HG02973 (cell line): ENCODE measurements around the gene C1QTNF5.
A peak's percentile ranks its signal among the peaks of the same experiment; 100 is the strongest.
"Not testable (repeated sequence)": the region's sequence is repeated elsewhere in the genome, so short reads cannot be mapped to it uniquely, and the experiment has no call there.

ENCODE experiments used
- ATAC-seq: cut with Tn5 transposase; IDR thresholded peaks from one replicate; pipeline ENCODE4 v1.9.1; 2021; ENCODE audit warnings: moderate library complexity; ENCODE audit not compliant: unreplicated experiment

Gene C1QTNF5, protein sequence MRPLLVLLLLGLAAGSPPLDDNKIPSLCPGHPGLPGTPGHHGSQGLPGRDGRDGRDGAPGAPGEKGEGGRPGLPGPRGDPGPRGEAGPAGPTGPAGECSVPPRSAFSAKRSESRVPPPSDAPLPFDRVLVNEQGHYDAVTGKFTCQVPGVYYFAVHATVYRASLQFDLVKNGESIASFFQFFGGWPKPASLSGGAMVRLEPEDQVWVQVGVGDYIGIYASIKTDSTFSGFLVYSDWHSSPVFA

GRCh38 chr11:119340335-119341221 is at the start of gene C1QTNF5:
C1QTNF5 (minus strand) TSS chr11:119340883; CDS start chr11:119340397, 486 bp downstream.
- no peak for ATAC-seq

DNA sequence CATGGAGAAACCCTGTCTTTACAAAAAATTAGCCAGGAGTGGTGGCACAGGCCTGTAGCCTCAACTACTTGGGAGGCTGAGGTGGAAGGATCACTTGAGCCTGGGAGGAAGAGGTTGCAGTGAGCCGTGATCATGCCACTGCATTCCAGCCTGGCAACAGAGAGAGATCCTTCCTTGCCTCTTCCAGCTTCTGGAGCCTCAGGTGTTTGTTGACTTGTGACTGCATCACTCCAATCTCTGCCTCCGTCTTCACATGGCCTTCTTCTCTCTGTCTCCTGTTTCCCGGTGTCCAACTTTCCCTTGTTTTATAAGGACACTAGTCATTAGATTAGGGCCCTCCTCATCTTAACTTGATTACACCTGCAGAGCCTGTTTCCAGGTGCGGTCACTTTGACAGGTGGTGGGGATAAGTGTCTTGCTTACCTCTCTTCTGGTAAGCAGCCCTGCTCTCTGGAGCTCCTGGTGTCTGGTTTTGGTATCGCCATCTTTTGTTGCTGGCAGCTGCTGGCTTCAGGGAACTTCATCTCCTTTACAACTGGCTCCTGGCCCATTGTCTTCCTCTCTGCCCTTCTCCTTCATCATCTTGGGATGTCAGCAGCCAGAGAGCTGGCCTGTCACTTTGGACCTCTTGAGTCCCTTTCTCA is 49.0 kb upstream of the C1QTNF5 start:
- ATAC-seq = no peak

DNA sequence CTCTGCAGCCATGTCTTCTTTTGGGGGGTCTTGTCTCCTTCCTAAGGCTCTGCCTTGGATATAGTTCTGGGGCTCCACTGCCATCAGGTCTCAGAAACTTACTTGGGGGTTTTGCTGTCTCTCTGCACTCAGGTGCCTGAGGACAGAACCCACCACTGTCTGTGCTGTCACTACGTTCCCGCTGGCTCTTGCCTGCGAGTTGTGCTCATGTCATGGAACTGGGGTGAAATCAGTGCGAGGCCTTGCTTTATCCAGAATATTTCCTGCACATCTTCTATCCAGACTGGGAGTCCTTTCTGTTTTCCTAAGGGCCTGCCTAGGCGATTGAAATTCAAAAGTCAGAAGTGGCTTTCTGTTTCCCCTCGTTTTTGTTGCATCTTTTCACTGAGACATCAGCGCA is 47.4 kb upstream of the C1QTNF5 start:
- ATAC-seq = no peak

- no peak for ATAC-seq
Measured at GRCh38 chr11:119384332-119384731, 43.6 kb upstream of the C1QTNF5 start.

- not testable (repeated sequence) for ATAC-seq
Measured at GRCh38 chr11:119382513-119382912, 41.8 kb upstream of the C1QTNF5 start.

DNA sequence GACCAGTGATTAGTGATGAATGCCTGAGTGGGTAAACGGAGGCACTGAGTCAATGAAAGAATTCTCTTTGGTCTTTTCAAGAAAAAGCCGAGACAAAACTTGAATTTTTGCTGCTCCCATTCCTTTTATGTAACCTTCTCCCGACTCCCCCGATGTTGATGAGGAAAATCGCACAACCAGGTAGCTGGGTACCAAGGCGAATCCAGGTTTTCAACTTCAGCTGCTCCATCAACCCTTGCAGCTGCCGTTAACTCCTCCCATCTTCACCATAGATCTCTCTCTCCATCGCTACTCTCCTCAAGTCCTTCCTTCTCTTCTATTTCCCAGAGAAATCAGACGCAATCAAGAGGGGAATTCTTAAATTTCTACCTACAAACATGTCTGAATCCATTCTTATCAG is 41.4 kb upstream of the C1QTNF5 start:
- ATAC-seq = no peak

GRCh38 chr11:119381181-119381988 is 40.7 kb upstream of the C1QTNF5 start, which contains the start of gene USP2:
USP2 (minus strand) TSS chr11:119381690; CDS start chr11:119373480, 8,210 bp downstream.
- peak; percentile 97 for ATAC-seq

- ATAC-seq = no peak
Measured at GRCh38 chr11:119380827-119381180, 40.1 kb upstream of the C1QTNF5 start.

DNA sequence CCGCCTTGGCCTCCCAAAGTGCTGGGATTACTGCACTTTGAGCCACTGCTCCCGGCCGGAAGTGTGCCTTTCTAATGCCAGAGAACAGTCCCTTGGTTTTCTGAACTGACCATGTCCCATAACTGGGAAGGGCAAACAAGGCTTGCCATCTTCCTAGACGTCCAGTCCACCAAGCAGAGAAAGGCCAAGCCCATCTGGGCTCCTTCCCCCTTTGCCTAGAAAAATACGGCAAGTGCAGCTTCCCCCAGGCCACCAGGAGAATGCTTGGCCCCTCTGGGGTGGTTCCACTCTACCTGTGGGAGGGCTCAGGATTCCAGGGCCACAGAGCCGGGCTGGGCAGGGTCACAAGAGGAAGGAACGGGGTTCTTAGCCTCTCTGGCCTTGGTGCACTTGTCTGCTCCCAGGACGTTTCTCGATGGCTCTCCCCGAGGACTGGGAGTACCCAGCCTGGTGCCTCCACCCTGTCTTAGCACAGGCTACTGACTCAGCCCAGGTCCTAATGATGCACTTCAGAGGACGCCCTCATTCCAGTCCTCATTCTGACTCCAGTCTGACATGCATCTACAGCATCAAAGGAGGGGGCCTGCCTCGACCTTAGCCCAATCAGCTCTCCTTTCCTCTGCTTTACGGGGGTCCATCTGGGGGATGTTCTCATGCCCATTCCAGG is 39.6 kb upstream of the C1QTNF5 start:
- no peak for ATAC-seq

DNA sequence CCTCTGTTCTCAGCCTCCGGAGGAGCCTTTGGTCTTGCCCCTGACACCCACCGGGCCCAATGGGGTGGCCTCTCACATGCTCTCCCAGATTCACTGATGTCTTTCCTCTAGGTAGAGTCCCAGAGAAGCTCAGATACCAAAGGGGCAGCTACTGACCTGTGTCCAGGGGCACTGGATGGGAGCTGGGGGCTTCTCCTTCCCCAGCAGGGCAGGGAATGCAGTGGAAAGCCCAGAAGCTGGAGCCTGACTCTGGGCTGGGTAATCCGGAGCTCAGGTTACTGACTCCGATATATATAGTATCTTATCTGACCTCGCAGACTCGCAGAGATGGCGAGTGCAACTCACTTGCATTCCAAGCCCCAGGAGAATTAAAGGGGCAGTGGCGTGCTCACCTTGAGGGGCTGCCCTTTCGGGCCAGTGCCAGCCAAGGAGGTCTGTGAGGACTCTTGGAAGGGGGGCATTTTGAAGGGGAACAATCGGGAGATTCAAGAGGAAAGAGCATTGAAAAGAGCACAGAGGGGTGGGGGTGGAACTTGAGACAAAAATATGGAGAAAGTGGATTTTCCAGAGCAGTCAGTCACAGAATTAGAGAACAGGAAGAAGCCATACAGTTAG is 38.3 kb upstream of the C1QTNF5 start:
- no peak for ATAC-seq

- no peak for ATAC-seq
Measured at GRCh38 chr11:119377961-119378667, 37.4 kb upstream of the C1QTNF5 start.

GRCh38 chr11:119377112-119377901 is 36.6 kb upstream of the C1QTNF5 start:
- no peak for ATAC-seq

DNA sequence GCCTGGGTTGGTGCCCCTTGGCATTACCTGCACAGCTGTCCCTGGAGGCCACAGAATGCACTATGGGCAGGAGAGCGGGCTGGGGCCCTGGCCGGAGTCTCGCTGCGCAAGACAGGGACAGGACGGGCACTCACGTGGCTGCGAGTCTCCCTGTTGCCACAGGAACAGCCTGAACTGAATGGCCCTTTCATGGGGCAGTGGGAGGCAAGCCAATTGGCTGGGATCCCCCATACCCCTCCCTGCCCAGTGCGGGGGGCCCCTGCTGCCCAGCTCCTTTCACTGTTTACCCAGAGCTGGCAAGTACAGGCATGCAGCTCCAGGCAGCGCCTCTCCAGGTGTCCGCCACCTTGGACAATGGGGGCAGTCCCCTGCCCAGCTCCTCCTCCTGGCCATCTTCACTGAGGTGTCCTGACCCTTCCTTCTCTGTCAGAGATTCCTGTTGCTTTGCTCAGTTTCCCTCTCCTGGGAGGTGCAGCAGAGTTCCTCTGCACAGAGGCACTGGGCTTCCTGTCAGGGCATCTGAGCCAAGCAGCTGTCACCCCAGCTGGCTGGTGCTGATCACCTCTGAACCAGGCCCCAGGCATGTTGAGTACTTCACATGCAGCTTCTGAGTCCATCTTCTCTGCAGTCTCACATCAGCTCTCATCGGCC is 35.6 kb upstream of the C1QTNF5 start:
- no peak for ATAC-seq

DNA sequence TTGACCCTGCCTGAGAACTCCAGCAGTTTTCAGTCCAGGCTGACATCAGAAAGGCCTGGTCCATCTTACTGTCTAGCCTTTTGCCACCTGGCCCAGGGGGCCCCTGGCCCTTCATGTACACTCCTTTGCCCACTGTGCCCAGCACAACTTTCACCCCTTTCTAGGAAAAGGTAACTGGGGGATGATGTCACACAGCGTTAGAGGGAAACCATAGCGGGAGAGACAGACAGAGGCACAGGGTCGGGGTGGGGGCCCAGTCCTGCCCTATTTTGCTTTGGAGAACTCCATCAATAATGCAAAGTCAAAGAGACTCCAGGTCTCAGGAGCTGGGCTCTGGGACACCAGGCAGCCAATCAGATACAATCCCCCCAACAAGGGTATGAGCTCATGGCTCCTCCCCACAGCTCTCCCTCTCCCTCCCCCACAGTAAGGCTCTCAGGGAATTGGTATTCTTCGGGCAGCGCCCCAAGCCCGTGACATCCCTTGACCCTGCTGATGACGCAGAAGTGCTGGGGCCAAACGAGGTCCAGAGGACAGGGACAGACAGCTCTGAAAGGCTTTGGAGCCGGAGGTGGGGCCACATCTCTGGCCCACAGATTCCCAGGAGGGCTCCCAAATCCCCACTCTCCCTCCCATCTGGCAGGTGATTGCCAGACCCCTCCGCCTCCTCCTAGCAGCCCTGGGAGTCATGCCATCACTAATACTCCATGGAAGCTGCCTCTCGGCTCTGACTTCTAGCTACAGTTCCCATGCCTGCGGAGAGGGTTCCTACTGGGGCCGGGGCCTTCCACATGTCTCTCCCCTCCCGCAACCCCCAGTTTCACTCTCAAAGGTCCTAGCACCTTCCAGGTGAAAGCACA is 34.9 kb upstream of the C1QTNF5 start:
- no peak for ATAC-seq

DNA sequence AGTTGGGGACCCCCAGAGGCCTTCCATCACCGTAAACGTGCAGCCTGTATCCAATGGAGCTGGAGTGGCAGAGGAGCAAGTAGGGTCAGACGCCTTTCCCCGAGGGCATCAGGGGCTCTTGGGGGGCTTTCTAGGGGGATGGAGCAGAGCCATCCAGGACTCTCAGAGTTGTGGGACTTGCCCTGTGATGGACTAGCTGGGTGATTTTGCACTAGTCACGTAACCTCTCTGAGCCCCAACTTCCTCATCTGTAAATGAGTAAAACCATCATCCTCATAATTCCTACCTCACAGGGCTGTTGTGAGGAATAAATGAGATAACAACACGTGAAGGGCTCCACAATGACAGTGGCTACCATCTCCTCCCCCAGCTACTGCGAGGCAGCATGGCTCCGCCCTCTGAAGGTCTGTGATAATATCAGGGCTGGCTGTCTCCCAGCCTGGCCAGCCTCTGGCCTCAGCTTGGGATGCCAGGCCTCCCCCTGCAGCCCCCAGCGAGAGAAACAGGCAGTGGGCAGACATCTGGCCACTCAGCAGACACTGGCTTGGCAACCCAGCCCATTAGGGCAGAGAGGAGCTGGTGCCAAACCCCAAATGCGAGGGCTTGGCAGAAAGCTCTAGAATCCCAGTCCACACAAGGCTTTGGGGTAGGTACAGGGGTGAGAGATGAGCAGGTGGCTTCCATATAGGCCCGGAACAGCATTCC is 34.1 kb upstream of the C1QTNF5 start:
- ATAC-seq = no peak

GRCh38 chr11:119373921-119374631 is 33.4 kb upstream of the C1QTNF5 start:
- ATAC-seq = no peak
